HG03520 (cell line): ENCODE measurements around the gene DDX42.
"Not testable (repeated sequence)": the region's sequence is repeated elsewhere in the genome, so short reads cannot be mapped to it uniquely, and the experiment has no call there.

Experiments
- ATAC-seq: cut with Tn5 transposase; IDR thresholded peaks from one replicate; pipeline ENCODE4 v1.9.1; 2021; ENCODE audit warnings: mild to moderate bottlenecking, moderate library complexity; ENCODE audit not compliant: unreplicated experiment

DDX42 gene

DNA sequence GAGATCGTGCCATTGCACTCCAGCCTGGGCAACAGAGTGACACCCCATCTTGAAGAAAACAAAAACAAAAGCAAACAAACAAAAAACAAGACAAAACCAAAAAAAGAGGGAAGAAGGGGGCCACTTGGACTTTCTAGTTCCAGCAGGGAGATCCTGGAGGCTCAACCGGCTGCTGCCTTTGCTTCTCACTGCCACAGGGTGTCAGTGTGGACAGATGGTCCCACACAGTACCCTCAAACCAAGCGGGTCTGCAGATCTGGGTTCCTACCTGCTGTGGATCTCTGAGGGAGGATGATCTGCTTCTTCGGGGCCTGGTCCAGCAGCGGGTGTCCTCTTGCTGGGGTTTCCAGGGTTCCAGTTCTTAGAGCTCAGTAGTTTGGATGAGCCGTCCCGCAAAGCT, 92.7 kb downstream of the DDX42 start:
- ATAC-seq = not testable (repeated sequence)
